ENCODE data around the gene BCAR1. TPM values are rescaled to one million over a fixed set of nuclear protein-coding genes. Genes with fewer than 3 reads are reported as not detected.

BCAR1 gene
- total RNA-seq, 2 donors from 2014 or later, result 110 to 130 TPM

DNA sequence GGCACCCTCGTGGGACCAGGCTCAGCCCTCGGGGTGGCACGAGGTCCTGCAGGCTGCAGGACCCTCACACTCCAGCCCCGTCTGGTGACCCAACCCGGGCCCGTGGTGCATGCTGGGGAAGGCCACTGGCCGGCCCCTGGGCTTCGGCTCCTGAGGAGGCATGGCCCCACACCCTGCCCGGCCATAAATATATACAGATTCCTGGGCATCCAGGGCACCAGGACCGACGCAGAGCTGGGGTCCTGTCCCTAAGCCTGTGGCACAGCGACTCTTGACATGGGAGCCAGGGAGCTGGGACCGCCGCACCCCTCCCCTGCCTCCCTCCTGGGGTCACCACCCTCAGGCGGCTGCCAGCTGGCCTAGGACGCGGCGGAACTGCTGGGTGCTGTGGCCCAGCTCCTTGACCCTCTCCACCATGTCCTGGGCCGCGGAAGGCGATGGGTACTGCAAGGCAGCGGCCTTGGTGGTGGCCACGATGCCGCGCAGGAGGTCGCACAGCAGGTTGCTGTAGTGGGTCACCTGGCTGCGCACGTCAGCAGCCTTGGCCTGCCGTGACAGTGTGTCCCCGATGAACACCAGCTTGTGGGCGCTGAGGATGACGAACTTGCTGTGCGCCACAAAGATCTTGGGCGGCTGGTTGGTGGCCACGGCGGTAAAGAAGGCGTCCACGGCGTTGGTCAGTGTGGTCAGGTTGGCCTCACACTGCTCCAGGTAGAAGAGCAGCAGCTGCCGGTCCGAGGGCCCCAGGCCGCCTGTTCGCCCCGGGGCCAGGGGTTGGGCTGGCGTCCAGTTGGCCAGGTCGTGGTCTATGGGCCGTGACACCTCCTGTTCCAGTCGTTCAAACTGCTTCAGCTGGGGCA, 22.0 kb downstream of the BCAR1 start:
- DNase-seq, result peak; percentile 19
- peaks cover 9% of the 10 kb centered on the region for H3K36me3 ChIP-seq

DNA sequence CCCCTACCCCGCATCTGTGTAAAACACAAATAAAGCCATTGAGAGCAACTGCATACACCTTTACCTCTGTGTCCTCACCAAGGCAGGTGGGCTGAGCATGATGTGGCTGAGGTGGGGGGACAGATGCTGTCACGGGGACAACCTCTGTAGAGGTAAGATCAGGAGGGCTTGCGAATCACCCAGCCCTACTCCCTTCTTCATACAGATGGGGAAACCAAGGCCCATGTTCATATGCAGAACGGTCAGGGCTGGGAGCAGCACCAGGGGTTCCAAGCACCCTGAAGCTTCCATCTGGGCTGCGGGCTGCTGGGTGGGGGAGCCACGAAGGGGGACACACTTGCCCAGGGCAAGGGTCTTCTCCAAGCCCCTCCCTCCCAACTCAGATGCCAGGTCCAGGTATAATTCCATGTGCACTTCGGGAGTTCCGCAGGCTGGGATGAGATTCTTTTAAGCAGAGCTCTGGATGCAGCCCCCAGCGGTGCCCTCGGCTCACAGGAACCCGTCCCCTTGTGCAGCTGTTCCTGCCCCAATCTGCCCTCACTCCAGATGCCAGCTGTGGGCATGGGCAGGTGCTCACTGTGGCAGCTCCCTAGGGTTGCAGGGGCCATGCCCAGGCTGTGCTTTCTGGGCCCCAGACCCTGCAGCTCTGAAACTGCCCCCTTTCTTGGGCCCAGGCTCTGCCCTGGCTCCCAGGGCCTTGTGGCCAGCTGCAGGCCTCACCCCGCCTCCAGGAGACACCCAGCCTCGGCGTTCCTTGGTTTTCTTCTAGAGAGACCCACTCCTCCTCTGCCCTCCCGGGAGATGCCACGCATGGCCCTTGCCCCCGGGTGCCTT, 23.1 kb downstream of the BCAR1 start:
- intact Hi-C loops (cut with DNase I), result no loop called here
- TF ChIP-seq, protein P1, sequence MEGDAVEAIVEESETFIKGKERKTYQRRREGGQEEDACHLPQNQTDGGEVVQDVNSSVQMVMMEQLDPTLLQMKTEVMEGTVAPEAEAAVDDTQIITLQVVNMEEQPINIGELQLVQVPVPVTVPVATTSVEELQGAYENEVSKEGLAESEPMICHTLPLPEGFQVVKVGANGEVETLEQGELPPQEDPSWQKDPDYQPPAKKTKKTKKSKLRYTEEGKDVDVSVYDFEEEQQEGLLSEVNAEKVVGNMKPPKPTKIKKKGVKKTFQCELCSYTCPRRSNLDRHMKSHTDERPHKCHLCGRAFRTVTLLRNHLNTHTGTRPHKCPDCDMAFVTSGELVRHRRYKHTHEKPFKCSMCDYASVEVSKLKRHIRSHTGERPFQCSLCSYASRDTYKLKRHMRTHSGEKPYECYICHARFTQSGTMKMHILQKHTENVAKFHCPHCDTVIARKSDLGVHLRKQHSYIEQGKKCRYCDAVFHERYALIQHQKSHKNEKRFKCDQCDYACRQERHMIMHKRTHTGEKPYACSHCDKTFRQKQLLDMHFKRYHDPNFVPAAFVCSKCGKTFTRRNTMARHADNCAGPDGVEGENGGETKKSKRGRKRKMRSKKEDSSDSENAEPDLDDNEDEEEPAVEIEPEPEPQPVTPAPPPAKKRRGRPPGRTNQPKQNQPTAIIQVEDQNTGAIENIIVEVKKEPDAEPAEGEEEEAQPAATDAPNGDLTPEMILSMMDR (IDR thresholded peaks at IDR 0.05), result no peak

More for the DNA sequence above, 22.0 kb downstream of the BCAR1 start:
- Histone ChIP-seq H3K27me3 (no peaks in the 10 kb centered on the region), H3K4me3 (no peak overlapping the region), H3K9me3 (no peaks in the 10 kb centered on the region), H3K9ac (ENCODE audit: low read depth in 2 of 2, low read length in 2 of 2) (no peak overlapping the region), H3K4me1 (no peaks in the 10 kb centered on the region), H3K27ac (no peak overlapping the region)
- intact Hi-C loops (cut with DNase I), result no loop called here
- TF ChIP-seq, protein P1 (IDR thresholded peaks at IDR 0.05), result no peak

DNA sequence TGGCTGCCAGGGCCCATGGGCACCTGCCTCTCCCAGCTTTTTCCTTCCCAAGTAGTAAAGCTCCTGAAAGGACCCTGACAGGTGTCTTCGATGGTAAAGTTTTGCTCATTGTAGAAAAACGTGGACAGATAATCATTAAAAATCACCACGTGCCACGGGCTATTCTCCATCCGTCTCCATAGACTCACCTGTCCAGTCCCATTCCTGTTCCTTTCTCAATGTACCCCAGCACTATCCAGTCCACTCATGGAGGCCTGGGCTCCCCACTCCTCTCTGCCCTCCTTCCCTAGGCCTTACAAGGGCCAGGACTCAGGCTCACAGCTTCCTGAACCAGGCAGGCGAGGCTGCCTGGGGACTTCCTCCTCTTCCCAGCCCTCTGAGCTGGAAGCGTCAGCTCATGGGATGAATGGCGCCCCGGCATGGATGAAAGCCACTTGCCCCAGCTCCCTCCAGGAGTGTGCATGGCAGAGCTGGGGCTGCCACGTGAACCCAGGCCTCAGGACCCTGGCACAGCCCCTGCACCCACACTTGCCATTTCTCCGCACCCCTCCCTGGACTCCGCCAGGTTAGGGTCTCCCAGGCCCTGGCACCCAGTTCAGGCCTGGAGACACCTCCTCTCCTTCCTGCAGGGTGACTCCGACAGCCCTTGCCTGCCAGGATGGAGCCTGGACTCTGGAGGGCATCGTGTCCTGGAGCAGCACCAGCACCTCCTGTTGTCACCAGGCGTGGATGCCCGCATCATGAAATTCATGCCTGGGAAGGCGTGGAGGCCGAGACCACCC, 23.9 kb downstream of the BCAR1 start:
- no peaks in the 10 kb centered on the region for H3K4me1 ChIP-seq
- H3K36me3 ChIP-seq, result peaks cover 9% of the 10 kb centered on the region
- no peak overlapping the region for H3K27ac ChIP-seq
- H3K4me3 ChIP-seq, result no peak overlapping the region
- peak; percentile 17 for DNase-seq
- intact Hi-C loops (cut with DNase I), result no loop called here
- no peak overlapping the region for H3K9ac ChIP-seq (ENCODE audit: low read depth in 2 of 2, low read length in 2 of 2)
- H3K27me3 ChIP-seq, result no peaks in the 10 kb centered on the region
- no peaks in the 10 kb centered on the region for H3K9me3 ChIP-seq
- TF ChIP-seq, protein P1 (IDR thresholded peaks at IDR 0.05), result no peak

More for the DNA sequence above, 23.1 kb downstream of the BCAR1 start:
- H3K4me1 ChIP-seq, result no peaks in the 10 kb centered on the region
- no peak overlapping the region for H3K9ac ChIP-seq (ENCODE audit: low read depth in 2 of 2, low read length in 2 of 2)
- H3K36me3 ChIP-seq, result peaks cover 9% of the 10 kb centered on the region
- no peak overlapping the region for H3K27ac ChIP-seq
- H3K9me3 ChIP-seq, result no peaks in the 10 kb centered on the region
- H3K27me3 ChIP-seq, result no peaks in the 10 kb centered on the region
- no peak overlapping the region for H3K4me3 ChIP-seq
- DNase-seq, result no peak

DNA sequence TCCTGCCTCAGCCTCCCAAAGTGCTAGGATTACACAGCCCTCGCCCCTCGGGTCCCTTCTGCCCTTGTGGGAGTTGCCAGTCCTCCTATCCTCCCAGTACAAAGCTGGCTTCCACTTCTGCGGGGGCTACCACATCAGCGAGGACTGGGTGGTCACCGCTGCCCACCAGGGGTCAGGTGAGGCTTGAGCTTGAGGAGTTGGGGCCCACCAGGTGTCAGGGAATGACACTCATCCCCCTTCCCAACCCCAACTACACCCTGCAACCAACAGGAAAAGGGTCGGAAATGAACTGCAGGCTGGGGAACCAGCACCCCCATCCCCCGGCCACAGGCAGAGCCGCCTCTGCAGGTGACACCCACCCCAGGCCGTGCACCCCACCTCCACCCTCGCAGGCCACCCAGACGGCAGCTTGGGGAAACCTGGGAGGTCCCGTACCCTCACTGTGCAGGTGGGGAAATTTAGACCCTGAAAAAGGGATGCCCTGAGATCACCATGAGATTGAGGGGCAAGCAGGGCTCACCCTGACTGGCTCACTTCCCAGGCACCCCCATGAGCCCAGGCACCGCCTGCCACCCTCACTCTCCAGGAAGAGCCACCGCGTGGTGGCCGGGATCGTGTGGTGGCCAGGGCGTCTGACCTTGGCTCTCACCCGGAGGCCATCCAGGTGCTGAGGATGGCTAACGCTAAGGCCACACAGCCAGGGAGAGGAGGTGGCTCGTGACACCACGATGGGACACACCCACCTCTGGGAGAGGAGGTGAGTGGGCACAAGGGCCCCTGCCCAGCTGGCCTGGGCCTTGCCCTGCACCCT, 24.7 kb downstream of the BCAR1 start:
- TF ChIP-seq, protein P1 (IDR thresholded peaks at IDR 0.05), result no peak
- H3K4me3 ChIP-seq, result no peak overlapping the region

More for the DNA sequence above, 24.7 kb downstream of the BCAR1 start:
- H3K27me3 ChIP-seq, result no peaks in the 10 kb centered on the region
- DNase-seq, result peak; percentile 18
- H3K27ac ChIP-seq, result no peak overlapping the region
- intact Hi-C loops (cut with DNase I), result no loop called here
- H3K9me3 ChIP-seq, result no peaks in the 10 kb centered on the region
- peaks cover 9% of the 10 kb centered on the region for H3K36me3 ChIP-seq
- no peaks in the 10 kb centered on the region for H3K4me1 ChIP-seq
- no peak overlapping the region for H3K9ac ChIP-seq (ENCODE audit: low read depth in 2 of 2, low read length in 2 of 2)

Data from colonic mucosa (tissue), 4 donors.